HG02623 (cell line): Measurements from ENCODE around the gene SLC6A1.

Experiments
- ATAC-seq: cut with Tn5 transposase; IDR thresholded peaks from one replicate; pipeline ENCODE4 v1.9.1; 2021; ENCODE audit warnings: moderate library complexity; ENCODE audit not compliant: unreplicated experiment

Gene SLC6A1

DNA sequence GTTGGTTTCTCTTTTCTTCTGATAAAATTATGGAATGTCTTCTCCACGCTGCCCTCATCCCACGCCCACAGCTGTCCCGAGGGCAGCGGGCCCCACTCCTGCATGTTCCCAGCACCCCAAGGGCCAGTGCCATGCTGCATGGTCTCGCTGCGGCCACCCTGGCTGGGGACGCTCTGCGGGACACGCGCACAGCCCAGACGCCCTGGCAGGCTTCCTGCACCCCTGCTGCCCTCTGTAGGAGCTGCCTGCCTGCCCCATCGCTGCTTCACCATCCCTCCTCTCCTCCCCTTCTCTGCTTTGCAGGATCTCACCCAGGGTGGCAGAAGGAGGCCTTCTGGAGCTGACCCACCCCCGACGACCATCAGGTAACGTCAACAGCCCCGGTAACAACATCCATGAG, 22.8 kb downstream of the SLC6A1 start:
- ATAC-seq: no peak

DNA sequence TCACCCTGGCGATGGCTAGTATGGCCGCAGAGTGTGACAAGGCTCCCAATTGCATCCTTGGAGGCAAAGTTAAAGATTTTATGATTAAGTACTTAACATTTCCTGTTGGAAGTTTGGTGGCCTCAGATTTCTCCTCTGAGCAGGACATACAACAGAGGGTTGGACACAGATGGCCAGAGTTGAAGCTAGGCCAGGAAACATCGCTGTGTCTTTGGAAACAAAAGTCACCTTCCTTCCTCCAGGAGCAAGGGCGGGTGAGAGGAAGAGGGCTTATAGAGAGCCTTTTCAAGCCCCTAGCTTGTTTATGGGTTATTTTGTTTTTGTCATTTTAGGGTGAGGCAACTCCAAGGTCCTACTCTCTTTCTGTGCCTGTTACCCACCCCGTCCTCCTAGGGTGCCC, 24.2 kb downstream of the SLC6A1 start:
- no peak for ATAC-seq

DNA sequence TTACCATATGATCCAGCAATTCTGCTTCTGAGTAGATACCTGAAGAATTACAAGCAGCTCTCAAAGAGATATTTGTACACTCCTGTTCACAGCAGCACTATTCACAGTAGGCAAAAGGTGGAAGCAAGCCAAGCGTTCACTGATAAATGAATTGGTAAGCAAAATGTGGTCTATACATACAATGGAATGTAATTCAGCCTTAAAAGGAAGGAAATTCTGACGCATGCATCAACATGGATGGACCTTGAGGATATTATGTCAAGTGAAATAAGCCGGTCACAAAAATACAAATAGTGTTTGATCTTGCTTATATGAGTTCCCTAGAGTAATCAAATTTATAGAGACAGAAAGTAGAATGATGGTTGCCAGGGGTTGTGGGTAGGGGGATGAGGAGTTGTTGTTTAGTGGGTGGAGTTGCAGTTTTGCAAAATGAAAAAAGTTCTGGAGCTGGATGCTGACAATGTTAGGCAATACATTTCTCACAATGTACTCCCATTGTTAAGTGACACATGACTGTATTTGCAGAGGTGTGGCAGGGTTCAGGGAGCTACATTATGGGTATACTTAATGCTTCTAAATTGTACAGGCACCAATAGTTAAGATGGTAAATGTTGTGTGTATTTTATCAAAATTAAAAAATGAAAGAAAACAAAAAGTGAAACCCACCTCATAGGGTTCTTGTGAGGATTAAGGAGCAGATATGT, 26.7 kb downstream of the SLC6A1 start:
- ATAC-seq: no peak

DNA sequence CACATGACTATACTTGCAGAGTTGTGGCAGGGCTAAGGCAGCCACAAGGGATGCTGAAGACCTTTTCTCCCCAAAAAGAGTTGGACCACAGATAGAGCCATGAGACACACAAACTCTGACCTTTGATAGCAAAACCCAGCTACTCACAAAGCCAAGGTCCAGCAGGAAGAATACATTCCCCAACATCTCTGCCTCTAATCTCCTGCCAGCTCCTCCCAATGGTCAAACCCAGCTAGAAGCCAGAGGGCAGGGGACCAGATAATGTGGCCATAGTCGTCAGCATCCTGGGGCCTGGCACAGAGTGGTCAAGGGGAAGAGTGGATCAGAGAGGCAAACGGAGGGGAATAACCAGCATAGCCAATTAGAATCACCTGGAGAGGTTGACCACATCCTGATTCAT, 28.2 kb downstream of the SLC6A1 start:
- no peak for ATAC-seq

DNA sequence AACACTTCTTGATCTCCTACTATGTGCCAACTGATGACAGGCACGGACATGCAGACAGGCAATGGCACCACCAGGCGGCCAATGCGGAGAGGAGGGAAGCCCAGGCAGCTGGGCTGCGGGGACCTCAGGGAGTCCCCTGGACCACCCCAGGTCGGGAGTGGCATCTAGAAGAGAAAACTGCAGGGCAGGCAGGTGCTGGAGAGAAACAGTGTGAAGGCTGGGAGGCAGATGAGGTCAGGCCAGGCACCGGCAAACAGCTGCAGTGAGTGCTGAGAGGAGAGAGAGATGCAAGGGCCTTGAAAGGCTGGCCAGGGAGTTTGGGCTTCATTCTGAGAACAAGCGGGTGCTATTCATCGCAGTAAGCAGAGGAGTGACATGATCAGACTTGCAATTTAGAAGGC, 29.1 kb downstream of the SLC6A1 start:
- ATAC-seq: no peak

DNA sequence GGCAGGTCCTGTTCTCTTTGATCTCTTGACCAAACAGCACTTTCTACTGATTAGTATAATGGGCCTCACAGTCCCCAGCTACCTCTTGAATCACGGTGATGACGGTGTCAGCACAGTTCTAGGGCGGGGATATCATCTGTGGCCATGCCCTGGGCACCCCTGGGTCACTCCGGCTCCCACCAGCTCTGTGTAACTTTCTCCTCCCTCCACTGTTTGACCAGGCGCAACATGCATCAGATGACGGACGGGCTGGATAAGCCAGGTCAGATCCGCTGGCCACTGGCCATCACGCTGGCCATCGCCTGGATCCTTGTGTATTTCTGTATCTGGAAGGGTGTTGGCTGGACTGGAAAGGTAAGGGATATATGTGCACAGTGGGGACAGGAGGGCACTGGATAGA, 29.6 kb downstream of the SLC6A1 start:
- no peak for ATAC-seq

DNA sequence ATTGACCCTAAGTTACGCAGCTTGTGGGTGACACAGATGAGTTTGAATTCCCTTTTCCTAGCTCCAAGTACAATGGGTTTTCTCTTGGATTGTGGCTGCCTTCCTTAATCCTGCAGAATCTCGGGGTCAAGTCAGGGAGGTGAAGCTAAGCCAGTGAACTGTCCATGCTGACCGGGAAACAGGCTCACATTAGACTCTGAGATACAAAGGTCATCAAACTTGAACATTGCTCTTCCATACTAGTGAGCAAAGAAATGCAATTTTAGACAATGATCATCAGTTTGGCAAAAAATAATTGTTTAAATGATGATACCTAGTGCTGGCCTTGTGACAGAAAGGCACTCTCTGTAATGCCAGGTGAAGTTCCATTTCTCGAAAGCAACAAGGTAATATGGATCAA, 31.6 kb downstream of the SLC6A1 start:
- no peak for ATAC-seq

DNA sequence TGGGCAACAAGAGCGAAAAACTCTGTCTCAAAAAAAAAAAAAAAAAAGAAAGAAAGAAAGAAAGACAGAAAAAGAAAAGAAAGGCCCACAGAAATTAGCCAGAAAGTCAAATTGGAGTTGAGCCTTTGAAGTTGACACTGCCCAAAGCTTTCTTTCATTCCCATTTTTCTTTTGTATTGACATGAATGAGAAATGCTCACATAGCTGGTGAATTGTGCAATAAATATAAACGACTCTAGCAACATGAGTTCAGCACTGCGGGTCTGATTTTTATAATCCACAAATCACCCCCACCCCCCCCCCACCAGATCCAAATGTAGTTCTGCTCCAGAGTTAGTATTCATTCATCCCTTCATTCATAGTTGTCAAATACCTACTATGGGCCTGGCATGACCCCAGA, 37.4 kb downstream of the SLC6A1 start:
- ATAC-seq: no peak

DNA sequence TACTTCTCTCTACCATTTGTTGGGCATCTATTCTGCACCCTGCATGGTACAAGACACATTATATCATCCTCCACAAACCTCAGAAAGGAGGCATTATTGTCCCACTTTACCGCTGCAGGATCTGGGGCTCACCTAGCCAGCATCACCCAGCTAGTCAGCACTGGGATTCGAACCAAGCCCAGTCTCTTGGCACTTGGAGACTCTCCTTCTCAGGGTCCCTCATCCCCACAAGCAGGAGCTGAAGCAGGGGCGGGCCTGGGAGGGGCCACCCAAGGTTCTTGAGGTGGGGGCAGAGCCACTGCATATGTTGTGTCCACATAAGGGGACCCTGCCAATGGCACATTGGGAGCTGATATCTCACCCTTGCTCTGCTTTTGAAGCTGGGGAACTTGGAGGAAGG, 41.3 kb downstream of the SLC6A1 start:
- no peak for ATAC-seq

DNA sequence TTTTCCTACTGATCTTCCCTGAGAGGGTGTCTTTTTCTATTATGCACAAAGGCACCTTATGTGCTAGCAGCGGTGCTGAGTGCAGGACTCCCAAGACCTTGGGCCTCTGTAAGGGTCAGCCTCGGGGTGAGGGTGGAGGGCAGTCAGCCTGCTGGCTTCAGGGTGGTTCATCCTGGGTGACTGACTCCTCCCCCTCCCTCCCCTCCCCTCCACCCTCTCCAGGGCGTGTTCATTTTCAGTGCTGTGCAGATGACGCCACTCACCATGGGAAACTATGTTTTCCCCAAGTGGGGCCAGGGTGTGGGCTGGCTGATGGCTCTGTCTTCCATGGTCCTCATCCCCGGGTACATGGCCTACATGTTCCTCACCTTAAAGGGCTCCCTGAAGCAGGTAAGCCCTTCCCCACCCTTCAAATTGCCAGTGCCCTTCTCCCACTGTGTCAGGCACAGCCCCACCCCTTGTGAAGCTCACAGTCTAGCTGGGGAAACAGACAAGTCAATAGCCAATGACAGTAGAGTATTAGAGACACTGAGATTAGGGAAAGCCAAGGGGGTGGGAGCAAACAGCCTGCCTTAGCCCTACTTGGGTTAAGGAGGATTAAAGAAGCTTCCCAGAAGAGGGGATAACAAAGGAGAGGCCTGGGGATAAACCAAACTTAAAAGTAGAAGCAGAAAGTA, 41.9 kb downstream of the SLC6A1 start:
- ATAC-seq: no peak

DNA sequence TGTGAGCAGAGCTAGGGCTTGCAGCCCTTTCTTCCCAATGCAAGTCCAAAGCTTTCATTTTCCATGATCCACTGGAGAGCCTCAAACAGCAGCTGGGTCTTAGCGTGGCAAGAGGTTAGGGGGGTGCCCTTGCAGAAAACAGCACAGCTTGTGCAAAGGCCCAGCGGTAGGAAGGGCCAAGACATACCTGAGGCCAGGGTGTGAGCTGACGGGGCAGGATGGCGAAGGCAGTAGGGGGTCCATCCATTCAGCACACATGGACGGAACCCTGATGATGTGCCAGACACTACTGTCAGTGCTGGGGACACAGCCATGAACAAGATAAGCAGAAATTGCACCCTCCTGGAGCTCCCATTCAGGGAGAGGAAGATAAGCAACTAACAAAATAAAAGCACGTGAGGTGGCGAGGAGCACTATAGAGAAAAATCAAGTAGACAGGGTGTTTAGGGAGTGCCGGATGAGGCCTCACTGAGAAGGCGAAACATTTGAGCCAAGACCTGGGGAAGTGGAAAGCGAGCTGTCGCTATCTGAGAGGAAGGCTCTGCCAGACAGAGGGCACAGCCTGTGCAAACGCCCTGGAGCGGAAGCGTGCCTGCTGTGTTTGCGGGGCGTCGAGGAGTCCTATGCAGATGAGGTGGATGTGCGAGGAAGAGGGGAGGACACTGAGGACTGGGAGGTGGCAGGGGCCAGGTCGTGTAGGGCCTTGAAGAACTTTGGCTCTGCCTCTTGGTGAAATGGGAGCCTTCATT, 43.4 kb downstream of the SLC6A1 start:
- no peak for ATAC-seq

DNA sequence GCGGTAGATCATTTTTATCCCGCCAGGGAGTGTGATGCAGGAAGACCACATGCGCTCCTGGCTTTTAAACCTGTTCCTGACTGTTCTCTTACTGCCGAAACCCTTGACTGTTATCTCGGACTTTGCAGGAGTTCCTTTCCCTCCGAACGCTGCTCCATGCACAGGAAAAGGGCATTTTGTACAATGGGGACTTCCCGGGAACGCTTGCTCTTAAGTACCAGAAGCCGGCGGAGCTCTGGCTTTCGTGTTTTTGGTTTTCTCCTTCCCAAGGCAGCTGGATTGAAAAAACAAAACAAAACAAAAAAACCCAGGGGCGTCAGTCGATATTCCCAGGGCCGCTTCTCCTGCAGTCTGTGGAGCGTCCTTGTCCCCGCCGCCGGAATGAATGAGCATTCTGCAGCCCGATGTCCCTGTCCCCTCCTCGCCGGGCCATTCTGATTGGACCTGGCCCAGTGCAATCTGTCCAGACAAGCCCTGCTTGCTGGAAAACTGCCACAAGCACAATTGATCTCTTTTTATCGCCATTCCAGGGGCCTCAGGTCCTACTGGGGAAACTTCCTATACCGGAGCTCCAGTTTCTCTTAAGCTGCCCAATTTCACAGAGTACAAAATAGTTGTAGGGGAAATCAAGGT, 44.8 kb downstream of the SLC6A1 start:
- ATAC-seq: no peak

DNA sequence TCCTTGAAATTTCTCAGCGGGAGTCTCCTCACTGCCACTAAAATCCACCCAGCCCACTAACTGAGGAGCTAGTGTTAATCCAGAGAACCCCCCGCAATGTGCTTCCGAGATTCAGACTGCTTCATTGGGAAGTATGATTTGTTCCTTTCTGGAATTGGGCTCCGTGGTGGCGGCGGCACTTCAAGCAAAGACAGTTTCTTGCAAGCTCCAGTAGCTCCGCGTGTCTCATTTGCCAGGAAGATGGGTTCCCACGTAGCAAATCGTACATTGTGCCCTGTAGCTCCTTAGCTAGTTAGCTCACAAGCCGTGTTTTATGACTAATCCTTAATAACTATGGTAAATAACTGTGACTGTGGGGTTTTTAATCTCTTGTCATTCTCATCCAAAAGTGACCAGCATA, 45.4 kb downstream of the SLC6A1 start:
- no peak for ATAC-seq

DNA sequence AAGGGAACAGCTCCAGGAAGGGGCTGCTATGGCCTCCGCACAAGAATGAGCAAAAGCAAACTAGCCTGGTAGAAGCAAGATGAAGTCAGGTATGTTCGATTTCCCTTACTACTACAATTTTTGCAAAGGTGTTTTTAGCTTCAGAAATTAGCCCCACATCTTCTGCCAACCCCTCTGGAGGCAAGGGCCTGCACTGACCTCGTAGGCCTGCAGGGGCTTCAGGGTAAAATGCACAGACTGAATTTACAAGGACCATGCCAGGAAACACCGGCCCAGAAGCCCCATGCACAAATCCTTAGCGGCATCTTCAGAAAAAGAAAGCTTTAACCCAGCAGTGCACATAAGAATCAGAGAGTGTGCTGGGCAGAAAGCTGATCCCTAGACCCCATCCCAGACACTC, 53.0 kb downstream of the SLC6A1 start:
- no peak for ATAC-seq

DNA sequence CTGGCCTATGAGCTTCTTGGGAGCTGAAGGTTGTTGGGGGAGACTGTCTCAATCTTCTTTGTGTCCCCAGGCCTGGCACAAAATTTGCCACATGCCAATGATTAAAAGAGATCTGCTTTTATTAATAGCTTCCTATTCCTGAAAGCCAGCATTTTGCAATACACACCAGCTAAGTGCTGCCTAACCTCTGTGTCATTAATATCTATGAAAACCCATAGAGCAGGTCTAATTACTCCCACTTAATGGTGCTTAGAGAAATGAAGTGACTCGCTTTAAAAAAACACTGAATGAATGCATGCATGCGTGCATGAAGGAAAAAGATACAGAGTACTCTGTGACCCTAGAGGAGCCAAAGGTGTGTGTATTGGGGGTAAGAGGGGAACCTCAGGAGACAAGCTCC, 55.0 kb downstream of the SLC6A1 start:
- no peak for ATAC-seq

DNA sequence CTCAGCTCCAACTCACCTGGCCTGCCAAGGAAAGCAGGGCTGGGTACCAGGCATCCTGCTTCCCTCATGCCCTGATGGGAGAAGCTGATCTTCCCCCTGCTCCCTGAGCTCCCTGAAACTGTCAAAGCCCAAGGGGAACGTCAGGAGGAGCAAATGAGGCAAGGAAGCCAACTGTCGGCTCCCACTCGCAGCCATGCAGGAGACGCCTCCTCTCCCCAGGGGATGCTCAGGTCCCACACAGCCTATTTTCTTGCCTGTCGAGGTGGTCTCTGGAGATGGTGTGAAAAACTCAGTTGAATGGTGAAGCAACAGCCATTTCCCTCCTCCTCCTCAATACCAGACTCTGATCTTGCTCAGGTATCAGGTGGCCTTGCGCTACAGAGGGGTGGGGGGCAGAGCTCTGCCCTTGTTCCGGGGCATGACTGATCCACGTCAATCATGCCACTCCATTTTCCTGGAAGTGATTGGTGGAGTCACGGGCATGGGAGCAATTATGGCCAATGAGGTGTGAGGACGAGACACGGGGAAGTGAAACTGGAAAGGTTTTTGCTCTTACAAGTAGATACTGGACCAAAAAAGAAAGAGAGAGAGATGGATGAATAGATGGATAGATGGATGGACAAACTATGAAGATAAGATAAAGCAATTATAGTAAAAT, 58.2 kb downstream of the SLC6A1 start:
- no peak for ATAC-seq

DNA sequence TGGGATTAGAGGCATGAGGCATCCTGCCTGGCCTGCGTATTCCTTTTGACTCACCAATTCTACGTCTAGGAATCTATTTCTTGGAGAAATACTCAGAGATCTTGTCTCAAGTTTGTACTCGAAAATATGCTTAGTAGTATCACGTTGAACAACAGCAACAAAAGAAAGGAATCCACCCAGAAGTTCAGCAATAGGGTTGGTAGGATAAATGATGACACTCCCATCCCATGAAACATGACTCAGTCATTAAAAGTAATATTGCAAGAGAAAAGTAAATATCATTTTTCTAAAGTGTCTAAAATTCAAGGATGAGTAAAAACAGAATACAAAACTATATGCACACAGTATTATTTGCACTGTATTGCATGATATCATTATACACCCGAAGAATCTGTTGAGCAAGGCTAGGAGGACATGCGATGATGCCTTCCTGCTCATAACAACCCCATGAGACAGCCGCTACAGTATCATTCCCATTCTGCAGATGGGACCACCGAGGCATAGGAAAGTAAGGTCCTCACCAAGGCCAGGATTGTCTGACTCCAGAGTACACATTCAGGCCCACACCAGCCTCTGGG, 61.5 kb downstream of the SLC6A1 start:
- no peak for ATAC-seq

DNA sequence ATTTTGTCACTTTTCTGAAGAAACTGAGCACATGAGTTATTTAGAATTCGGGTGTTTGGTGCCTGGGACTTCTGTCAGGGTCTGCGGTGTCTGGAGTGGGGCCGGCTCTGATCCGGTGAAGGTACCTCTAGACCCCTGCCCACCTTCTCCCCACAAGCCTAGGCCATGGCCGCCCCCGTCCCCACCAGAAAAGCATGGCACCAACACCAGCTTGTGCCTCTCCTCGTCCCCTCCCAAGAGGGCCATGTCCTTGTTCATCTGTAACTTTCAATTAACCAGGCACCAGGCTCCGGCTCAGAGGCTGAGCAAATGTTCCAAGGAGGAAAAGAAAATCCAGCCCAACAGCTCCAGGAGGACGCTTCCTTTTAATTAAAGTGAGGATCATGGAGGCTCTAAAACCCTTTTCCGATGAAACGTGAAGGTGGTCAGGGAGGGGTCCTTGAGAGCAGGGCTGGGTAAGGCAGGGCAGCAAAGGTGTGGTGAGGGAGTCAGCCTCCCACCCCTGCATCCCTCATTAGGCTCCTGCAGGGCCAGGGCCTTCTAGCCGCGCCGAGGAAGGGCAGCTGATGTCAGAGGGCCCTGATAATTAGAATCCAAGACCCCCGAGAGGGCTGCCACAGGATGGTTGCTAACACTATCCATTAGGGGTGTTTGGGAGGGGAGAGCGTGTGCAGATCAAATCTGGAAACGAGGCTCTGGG, 62.3 kb downstream of the SLC6A1 start:
- no peak for ATAC-seq

DNA sequence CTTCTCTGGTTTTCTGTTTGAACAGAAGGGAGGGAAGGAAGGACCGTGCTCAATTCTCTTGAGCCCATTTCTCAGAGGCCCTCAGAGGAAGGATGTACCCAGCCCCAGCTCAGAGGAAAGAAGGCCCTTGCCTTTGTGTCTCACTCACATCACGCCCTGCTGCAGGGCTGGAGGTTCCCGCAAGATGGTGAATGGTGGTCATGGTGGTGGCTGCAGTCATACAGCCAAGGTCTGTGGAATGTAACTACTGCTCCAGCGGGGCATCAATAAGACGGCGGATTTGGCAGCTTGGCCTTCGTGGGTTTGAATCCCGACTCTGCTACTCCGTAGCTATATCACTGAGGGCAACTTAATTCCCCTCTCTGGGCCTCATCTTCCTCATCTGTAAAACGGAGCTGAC, 62.9 kb downstream of the SLC6A1 start:
- ATAC-seq: no peak

DNA sequence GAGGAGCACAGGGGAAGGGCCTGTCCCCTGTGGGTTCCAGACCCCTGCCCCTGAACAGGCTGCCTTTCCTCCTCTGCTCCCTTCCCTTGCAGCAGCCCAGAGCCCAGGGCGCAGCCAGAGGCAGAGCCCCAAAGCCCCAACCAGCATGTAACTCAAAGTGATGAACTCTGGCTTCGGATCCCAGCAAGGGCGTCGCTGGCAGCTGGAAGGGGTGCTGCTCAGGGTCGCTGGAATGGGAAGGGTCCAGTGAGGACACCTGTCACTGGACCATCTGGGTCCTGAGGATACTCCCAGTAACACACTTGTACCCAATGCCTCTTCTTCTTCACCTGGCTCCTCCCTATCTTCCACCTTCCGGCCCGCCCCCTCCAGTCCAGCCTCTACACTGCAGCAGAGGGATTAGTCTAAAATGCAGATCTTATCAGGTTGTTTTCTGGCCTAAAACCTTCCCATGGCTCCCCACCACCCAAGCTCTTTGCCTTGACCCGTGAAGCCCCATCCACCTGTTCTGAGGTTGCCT, 64.0 kb downstream of the SLC6A1 start:
- no peak for ATAC-seq
